RWPE1 (cell line): Measurements from ENCODE around the gene SLC17A5.
A peak's percentile ranks its signal among the peaks of the same experiment; 100 is the strongest.

ENCODE experiments used
- CTCF ChIA-PET: fragments of 350-600 bp; sonication (Branson Sonifier 250); formaldehyde crosslinking; extraction: SDS; loops from one replicate; lab custom pipeline; 2021; lab: Yijun Ruan, JAX
- POLR2A ChIA-PET: fragments of 400-600 bp; formaldehyde crosslinking; extraction: SDS; loops from one replicate; lab custom pipeline; 2020; ENCODE audit warnings: antibody characterized with exemption; ENCODE audit not compliant: low non-redundant PET; lab: Yijun Ruan, JAX
- DNase-seq: peaks from one replicate; pipeline ENCODE4 v3.0.0; 2012; ENCODE audit warnings: low spot score
- H3K27ac ChIP-seq: fragments of 450-650 bp; 2 replicates; pipeline ENCODE4 v1.5.1; 2017
- CTCF ChIP-seq: fragments of 450-650 bp; conservative IDR thresholded peaks from 2 replicates; pipeline ENCODE4 v1.5.1; 2017; ENCODE audit warnings: low read depth, mild to moderate bottlenecking

The SLC17A5 gene

DNA sequence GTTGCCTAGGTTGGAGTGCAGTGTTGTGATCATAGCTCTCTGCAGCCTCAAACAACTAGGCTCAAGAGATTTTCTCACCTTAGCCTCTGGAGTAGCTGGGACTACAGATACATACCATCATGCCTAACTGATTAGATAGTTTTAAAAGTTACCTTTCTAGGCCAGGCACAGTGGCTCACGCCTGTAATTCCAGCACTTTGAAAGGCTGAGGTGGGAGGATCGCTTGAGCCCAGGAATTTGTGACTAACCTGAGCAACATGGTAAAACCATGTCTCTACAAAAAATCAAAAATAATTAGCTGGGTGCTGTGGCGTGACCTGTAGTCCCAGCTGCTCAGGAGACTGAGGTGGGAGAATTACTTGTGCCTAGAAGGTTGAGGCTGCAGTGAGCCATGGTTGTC, 41.2 kb downstream of the SLC17A5 start:
- POLR2A ChIA-PET: interaction anchor here (0.8 kb wide), 1 partner anchor 92 kb away, joined by 3 read pairs; no protein-coding TSS in a partner anchor
- H3K27ac ChIP-seq: no peak overlapping the region
- CTCF ChIA-PET: interaction anchor here (0.6 to 0.8 kb wide), 3 partner anchors 146 to 1596 kb away, joined by 3 to 6 read pairs (median 3); no protein-coding TSS in a partner anchor
- no peak for TF ChIP-seq CTCF
- DNase-seq: no peak

GRCh38 chr6:73610444-73611275, 43.1 kb downstream of the SLC17A5 start:
- peak; percentile 59 for DNase-seq
- H3K27ac ChIP-seq: 0 out of 2 replicates have a peak overlapping the region, but pooled peaks have one; percentile 14
- POLR2A ChIA-PET: interaction anchor here (0.6 to 0.7 kb wide), 2 partner anchors 83 to 90 kb away, joined by 3 read pairs; no protein-coding TSS in a partner anchor
- TF ChIP-seq CTCF: peak; percentile 77
- CTCF ChIA-PET: interaction anchor here (0.6 to 1.7 kb wide), 7 partner anchors 12 to 95 kb away, joined by 3 to 18 read pairs (median 4); no protein-coding TSS in a partner anchor

- no peak for TF ChIP-seq CTCF
- POLR2A ChIA-PET: no interaction called here
- DNase-seq: no peak
- no peak overlapping the region for H3K27ac ChIP-seq
- CTCF ChIA-PET: no interaction called here
These were observed 45.0 kb downstream of the SLC17A5 start for GRCh38 chr6:73608761-73609160.

DNA sequence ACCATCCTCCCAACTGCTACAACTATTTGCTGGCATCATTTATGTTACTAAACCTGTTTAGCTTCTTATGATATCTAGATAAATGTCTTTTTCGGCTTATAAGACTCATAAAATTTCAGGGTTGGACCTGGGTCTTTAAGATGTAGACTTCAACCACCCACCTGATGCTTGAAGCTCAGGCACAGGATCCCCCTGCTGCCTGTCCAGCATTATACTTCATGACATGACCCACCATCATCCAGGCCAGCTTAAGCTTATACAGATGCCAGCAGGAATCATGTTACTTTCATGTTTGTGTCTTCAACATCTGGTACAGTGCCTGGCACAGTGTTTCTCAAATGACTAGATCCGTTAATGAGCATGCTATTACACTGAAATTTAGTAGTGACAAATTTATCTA, 47.4 kb downstream of the SLC17A5 start:
- TF ChIP-seq CTCF: no peak
- POLR2A ChIA-PET: no interaction called here
- H3K27ac ChIP-seq: no peak overlapping the region
- CTCF ChIA-PET: interaction anchor here (0.5 to 0.7 kb wide), 2 partner anchors 11 to 972 kb away, joined by 3 to 4 read pairs; no protein-coding TSS in a partner anchor
- no peak for DNase-seq

DNA sequence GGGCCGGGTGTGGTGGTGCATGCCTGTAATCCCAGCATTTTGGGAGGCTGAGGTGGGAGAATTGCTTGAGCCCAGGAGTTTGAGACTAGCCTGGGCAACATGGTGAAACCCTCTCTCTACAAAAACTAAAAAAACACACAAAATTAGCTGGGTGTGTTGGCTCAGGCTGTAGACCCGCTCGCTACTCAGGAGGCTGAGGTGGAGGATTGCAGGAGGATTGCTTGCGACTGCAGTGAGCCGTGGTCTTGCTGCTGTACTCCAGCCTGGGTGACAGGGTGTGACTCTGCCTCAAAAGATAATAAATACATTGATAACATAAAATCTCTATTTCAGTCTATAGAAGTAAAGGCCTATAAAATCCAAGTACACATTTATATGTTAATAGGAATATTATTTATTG, 49.3 kb downstream of the SLC17A5 start:
- TF ChIP-seq CTCF: no peak
- ChIA-PET CTCF (no interaction called here), POLR2A (no interaction called here)
- H3K27ac ChIP-seq: no peak overlapping the region
- DNase-seq: no peak

DNA sequence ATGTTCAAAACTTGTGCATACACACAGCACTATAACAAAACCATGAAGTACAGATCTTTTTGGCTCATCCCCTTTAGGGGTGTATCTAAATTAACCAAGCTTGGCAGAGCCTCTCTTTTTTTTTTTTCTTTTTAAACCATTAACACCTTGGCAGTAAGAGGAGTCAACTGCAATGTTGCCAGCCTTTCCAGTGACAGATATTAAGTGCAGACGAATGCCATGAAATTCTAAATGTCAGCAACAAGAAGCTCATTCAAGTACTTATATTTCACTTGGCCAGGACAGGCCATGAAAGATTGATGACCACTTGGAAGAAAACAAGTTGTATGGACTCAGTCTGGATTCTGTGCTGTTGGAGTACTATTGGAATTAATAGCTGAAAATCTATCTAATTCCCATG, 49.8 kb downstream of the SLC17A5 start:
- ChIA-PET CTCF (no interaction called here), POLR2A (no interaction called here)
- TF ChIP-seq CTCF: no peak
- DNase-seq: no peak
- H3K27ac ChIP-seq: no peak overlapping the region
